Kidney (tissue), 14 donors: ENCODE measurements around the gene BSG. TPM values are rescaled to one million over a fixed set of nuclear protein-coding genes. Genes with fewer than 3 reads are reported as not detected.

ENCODE experiments used
- DNase-seq, 5 donors: peaks; one replicate each; pipeline ENCODE4 v3.0.0-alpha.2; 2013 to 2020
- FAIRE-seq: peaks from 2 replicates; lab custom pipeline; 2012; peaks lifted over from hg19 to GRCh38; lab: Jason Lieb, UNC
- H3K27ac ChIP-seq, 2 donors: one replicate each; pipeline ENCODE4 v1.7.0; 2013; ENCODE audit warnings: low read depth in 2 of 2, low read length in 2 of 2, inconsistent platforms in 1 of 2
- H3K27me3 ChIP-seq: one replicate; pipeline ENCODE4 v1.7.1; 2013; ENCODE audit warnings: low read length, inconsistent platforms; ENCODE audit not compliant: control insufficient read depth, insufficient read depth
- H3K36me3 ChIP-seq, 3 donors: one replicate each; pipeline versions ENCODE4 v1.7.0 to v1.7.1; 2013; ENCODE audit warnings: low read length in 3 of 3, control low read depth in 1 of 3, inconsistent platforms in 1 of 3; ENCODE audit not compliant: insufficient read depth in 3 of 3, control insufficient read depth in 2 of 3
- H3K4me1 ChIP-seq, 3 donors: one replicate each; pipeline versions ENCODE4 v1.7.0 to v1.7.1; 2013; ENCODE audit warnings: low read length in 3 of 3, inconsistent platforms in 1 of 3, low read depth in 1 of 3; ENCODE audit not compliant: control insufficient read depth in 2 of 3, insufficient read depth in 2 of 3
- H3K4me3 ChIP-seq, 3 donors: one replicate each; pipeline versions ENCODE4 v1.7.0 to v1.8.1; 2013; ENCODE audit warnings: low read length in 3 of 3, control low read depth in 1 of 3, inconsistent platforms in 1 of 3
- H3K9ac ChIP-seq, 3 donors: one replicate each; pipeline versions ENCODE4 v1.7.0 to v1.7.1; 2013; ENCODE audit warnings: low read length in 3 of 3, control low read depth in 1 of 3, inconsistent platforms in 1 of 3
- H3K9me3 ChIP-seq, 3 donors: one replicate each; pipeline versions ENCODE4 v1.7.0 to v1.7.1; 2013; ENCODE audit warnings: low read length in 3 of 3, control low read depth in 1 of 3, inconsistent platforms in 1 of 3; ENCODE audit not compliant: control insufficient read depth in 2 of 3, insufficient read depth in 1 of 3
- intact Hi-C: fragments of 100-400 bp; cut with DNase I; formaldehyde crosslinking; loops from one replicate; pipeline ENCODE4 v1.11.1; 2022
- polyA plus RNA-seq: library from polyadenylated mRNA; stranded (reverse); fragments of 350-450 nt; fragmentation: Illumina TruSeq; extraction: RNeasy Lipid Tissue Mini Kit (QIAGEN cat#74804); gene quantifications from one replicate; pipeline ENCODE4 v1.2.3, GENCODE V29; 2014; ENCODE audit warnings: low read depth, low replicate concordance; ENCODE audit not compliant: insufficient read depth
- total RNA-seq: library from RNA; stranded (reverse); fragmentation: NEBNext Ultra II Directional; extraction: Animal tissue kit (Norgen Biotek cat#: 25700); gene quantifications from one replicate; pipeline ENCODE4 v1.2.1, GENCODE V29; 2021
- TF ChIP-seq, protein P1 (sequence below): IDR thresholded peaks from 3 replicates; pipeline ENCODE4 v1.5.1; 2012; ENCODE audit warnings: mild to moderate bottlenecking, moderate library complexity, borderline replicate concordance; ENCODE audit not compliant: insufficient read depth; ENCODE audit errors: extremely low read depth
- donor health status: control.
- donor health status: control.
- donor health status: control.
- donor health status: control.
- donor health status: control.
- donor health status: DM: yes; HTN: yes; CAD: no.
- donor health status: Normal renal cell carcinoma (clear cell type).

BSG gene
- total and polyA plus RNA-seq, 2 donors from 2014 or later, result 554 to 984 TPM

DNA sequence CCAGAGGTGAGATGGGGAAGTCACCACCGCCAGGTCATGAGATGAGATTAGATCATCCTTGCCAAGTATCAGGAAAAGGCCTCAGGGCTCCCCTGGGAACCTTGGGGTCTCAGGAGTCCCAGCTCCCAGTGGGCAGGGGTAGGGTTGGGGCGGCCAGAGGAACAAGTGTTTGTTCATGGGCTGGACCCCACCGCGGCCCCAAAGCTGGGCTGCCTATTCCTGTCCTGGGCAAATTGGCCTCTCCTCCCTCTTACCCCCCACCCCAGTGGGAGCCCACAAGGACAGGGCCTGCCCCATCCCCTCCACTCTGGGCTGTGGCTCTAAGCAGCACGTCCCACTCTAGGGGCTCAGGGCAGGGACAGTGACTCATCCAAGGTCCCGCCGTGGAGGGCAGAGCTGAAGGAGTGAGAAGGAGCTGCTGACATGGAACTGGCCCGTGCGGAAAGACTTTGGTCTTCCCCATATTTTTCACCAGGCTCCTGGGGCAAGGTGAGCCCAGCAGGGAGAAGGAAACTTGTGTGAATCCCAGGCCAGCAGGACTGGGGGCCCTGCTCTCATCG lies 13.2 kb downstream of the BSG start:
- intact Hi-C loops, result no loop called here
- TF ChIP-seq, protein P1, sequence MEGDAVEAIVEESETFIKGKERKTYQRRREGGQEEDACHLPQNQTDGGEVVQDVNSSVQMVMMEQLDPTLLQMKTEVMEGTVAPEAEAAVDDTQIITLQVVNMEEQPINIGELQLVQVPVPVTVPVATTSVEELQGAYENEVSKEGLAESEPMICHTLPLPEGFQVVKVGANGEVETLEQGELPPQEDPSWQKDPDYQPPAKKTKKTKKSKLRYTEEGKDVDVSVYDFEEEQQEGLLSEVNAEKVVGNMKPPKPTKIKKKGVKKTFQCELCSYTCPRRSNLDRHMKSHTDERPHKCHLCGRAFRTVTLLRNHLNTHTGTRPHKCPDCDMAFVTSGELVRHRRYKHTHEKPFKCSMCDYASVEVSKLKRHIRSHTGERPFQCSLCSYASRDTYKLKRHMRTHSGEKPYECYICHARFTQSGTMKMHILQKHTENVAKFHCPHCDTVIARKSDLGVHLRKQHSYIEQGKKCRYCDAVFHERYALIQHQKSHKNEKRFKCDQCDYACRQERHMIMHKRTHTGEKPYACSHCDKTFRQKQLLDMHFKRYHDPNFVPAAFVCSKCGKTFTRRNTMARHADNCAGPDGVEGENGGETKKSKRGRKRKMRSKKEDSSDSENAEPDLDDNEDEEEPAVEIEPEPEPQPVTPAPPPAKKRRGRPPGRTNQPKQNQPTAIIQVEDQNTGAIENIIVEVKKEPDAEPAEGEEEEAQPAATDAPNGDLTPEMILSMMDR, result no peak
- no peaks in the 10 kb centered on the region for H3K9me3 ChIP-seq
- H3K4me1 ChIP-seq, result peaks cover 0 to 3% (median 0%) of the 10 kb centered on the region in 3 donors
- DNase-seq (no peak), FAIRE-seq (no peak)
- H3K36me3 ChIP-seq, result peaks cover 0 to 5% (median 0%) of the 10 kb centered on the region in 3 donors
- no peaks in the 10 kb centered on the region for H3K27me3 ChIP-seq
- H3K27ac ChIP-seq, result no peak overlapping the region
- H3K4me3 ChIP-seq, result no peak overlapping the region
- no peak overlapping the region for H3K9ac ChIP-seq

GRCh38 chr19:588093-588740 lies 15.8 kb downstream of the BSG start:
- DNase-seq, result peak; percentile 74 to 88 (median 79)
- TF ChIP-seq, protein P1, result peak; percentile 26
- Histone ChIP-seq H3K9me3 (no peaks in the 10 kb centered on the region), H3K4me3 (no peak overlapping the region), H3K4me1 (peaks cover 0 to 3% (median 0%) of the 10 kb centered on the region in 3 donors), H3K27ac (no peak overlapping the region), H3K9ac (no peak overlapping the region), H3K36me3 (no peaks in the 10 kb centered on the region), H3K27me3 (no peaks in the 10 kb centered on the region)
- intact Hi-C loops, result no loop called here
- no peak for FAIRE-seq

GRCh38 chr19:588741-589692 lies 16.6 kb downstream of the BSG start:
- H3K4me3 ChIP-seq, result no peak overlapping the region
- no peak for FAIRE-seq

More at GRCh38 chr19:588741-589692, 16.6 kb downstream of the BSG start:
- Histone ChIP-seq H3K9me3 (no peaks in the 10 kb centered on the region), H3K27me3 (no peaks in the 10 kb centered on the region), H3K36me3 (no peaks in the 10 kb centered on the region), H3K27ac (no peak overlapping the region), H3K4me1 (peaks cover 0 to 3% (median 0%) of the 10 kb centered on the region in 3 donors), H3K9ac (no peak overlapping the region)
- TF ChIP-seq, protein P1, result no peak
- no peak for DNase-seq
- intact Hi-C loops, result no loop called here
